GM19023 (cell line): ENCODE data around the gene TMC1.

Source experiments
- ATAC-seq: cut with Tn5 transposase; IDR thresholded peaks from one replicate; pipeline ENCODE4 v1.9.1; 2021; ENCODE audit warnings: mild to moderate bottlenecking, moderate library complexity; ENCODE audit not compliant: unreplicated experiment

Gene TMC1

DNA sequence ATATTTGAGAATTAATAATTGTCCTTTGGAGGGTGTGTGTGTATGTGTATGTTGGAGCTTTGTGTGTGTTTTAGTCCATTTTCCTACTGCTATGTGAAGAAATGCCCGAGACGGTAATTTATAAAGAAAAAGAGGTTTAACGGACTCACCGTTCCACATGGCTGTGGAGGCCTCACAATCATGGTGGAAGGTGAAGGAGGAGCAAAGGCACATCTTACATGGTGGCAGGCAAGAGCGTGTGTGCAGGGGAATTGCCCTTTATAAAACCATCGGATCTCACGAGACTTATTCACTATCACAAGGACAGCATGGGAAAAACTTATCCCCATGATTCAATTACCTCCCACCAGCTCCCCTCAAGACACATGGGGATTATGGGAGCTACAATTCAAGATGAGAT, 44.1 kb downstream of the TMC1 start:
- no peak for ATAC-seq

DNA sequence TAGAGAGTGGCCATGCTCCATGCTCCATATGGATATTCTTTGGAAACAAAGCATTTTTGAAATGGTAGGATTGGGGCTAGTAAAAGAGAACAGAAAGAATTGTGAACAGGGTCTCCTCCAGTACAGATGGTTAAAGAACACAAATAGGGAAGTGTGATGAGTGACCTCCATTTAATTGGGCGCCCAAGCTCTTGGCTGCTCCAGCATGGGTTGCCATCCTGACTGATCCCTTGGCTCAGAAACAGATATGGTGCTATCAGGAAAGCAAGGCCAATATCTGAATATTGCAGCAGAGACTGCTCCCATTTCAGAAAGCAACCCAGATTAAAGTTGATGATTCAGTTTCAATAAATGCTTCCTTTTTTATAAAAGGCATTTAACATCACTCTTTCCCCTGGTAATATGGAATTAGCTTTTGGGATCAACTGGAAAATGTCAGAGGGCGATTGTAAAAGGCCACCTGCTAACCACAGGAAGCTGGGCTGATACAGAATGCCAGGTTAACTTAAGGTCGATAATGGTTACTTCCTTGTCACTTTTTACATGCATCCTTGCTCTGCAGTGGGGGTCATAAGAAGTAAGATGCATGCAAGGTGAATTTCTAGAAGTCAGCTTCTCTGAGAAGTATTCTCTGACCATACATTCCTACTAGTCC, 52.9 kb downstream of the TMC1 start:
- ATAC-seq = no peak

- ATAC-seq = no peak
Observed at GRCh38 chr9:72575666-72576065, 54.3 kb downstream of the TMC1 start.

GRCh38 chr9:72576087-72576486, 54.7 kb downstream of the TMC1 start:
- no peak for ATAC-seq

- no peak for ATAC-seq
Observed at GRCh38 chr9:72577212-72577753, 55.9 kb downstream of the TMC1 start.

GRCh38 chr9:72579190-72579589, 57.8 kb downstream of the TMC1 start:
- no peak for ATAC-seq

DNA sequence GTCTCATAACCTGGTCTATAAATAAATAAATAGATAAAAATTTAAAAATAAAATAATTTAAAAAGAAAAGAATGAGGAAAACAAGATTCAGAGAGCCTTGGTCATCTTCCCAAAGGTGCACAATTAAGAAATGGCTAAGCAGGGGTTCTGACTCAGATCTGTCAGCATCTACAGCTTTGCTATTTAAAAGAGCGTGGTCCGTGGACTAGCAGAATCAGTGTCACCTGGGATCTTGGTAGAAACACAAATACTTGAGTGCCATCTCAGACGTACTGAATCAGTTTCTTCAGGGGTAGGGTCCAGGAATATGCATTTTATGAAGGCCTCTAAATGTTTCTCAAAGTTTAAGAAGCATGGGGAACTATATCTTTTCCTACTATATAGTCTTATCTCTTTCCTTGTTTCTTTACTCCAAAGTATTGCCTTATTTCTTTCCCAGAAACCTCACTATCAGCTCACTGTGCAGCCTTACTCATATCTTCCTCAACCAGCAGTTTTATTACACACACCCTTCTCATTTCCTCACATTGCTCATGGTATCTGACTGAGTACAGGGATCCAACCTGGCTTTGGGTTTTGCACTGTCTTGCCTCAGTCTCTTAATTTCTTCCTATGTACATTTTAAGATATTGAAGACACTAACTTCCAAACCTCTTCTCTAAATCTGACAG, 58.6 kb downstream of the TMC1 start:
- no peak for ATAC-seq

DNA sequence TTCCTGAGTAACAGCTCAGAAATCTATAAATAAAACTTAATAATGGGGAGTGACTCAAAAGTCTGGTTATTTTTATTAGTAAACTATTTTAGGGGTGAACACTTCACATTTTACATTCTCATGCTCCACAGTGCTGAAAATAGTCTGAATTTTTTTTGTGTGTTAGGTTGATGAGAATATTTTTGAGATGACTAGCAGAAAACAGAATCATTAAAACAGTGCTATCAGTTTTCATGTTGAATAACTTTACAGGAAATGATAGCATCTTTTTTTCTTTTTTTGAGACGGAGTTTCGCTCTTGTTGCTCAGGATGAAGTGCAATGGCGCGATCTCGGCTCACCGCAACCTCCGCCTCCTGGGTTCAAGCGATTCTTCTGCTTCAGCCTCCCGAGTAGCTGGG, 60.3 kb downstream of the TMC1 start:
- ATAC-seq = no peak

- no peak for ATAC-seq
Observed at GRCh38 chr9:72583370-72583769, 62.0 kb downstream of the TMC1 start.

DNA sequence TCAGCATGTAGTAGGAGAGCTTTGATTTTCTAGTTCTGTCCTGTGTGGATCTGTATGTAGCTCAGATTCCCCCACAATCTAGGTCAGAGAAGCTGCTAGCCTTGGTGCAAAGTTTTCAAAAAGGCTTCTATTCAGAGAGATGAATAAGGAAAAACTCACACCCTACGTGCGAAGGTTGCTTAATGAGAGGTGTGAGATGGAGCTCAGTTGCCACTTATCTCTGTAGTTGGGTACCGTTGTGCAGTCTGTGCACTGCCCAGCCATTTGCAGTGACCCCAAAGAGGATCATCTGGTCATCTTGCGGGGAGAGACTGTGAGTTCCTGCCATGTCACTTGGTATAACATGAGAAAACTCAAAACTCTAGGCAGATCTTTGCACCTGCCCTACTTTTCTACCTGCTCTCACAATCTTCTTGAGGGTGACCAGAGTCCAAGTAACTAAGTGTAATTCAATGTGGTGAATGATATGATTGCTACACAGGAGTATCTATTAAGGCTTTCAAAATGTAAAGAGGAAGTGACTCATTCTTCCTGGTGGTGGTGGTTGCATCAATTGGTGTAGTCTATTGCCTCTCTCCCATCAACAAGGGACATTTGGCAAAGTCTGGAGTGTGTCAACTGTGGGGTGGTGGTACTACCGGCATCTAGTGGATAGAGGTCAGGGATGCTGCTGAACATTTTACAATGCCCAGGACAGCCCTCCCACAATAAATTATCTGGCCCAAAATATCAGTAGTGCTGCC, 65.2 kb downstream of the TMC1 start:
- no peak for ATAC-seq

- ATAC-seq = no peak
Observed at GRCh38 chr9:72588336-72588735, 66.9 kb downstream of the TMC1 start.

GRCh38 chr9:72589667-72590521, 68.5 kb downstream of the TMC1 start:
- no peak for ATAC-seq

GRCh38 chr9:72590824-72591223, 69.4 kb downstream of the TMC1 start:
- no peak for ATAC-seq

GRCh38 chr9:72592502-72593403, 71.3 kb downstream of the TMC1 start:
- ATAC-seq = peak; percentile 79

GRCh38 chr9:72596451-72597180, 75.2 kb downstream of the TMC1 start:
- ATAC-seq = no peak

- ATAC-seq = no peak
Observed at GRCh38 chr9:72597181-72597517, 75.7 kb downstream of the TMC1 start.

- ATAC-seq = no peak
Observed at GRCh38 chr9:72597601-72598000, 76.2 kb downstream of the TMC1 start.

DNA sequence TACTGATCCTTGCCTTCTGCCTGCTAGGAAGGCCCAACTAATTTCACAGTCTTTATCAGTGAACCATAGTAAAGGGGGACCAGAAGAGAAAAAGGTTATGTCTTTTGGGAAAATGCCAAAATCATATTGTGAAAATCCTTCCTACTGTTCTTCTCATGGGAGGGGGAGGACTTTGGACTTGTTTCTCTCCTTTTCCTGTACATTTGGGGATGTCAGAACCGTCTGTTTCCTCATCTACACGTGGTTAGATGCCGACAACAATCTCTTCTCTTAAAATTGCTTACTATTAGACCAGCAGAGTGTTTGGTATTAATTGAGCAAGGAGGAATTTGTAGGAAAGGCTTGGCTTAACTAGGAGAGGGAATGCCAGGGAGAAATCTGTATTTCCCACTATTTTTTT, 77.2 kb downstream of the TMC1 start:
- ATAC-seq = no peak

DNA sequence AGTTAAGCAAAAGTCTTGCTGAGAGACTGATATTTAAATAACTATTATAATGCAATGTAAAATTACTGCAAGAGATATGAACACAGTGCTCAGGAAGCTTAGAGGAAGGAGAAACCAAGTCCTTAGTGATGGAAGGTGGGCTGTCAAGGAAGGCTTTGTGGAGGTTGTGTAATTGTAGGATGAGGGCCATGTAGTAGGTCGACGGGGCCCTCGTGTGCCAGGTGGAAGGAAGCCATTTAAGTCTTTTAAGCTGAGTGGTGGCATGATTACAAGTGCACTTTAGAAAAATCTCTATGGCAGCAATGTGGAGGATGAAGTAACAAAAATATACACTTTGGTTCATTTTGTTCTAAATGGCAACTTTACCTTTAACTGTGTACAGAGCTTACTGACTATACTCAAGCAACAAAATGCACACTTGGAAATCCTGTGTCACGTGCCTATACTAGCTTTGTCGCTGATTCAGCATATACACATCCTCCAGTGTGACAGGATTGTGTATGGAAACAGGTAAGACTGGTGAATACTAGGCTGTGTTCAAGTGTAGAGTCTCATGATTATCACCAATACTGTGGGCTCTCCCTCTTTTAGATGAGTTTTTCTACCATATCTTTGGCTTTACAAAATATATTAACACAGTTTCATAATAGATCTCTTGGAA, 78.6 kb downstream of the TMC1 start:
- ATAC-seq = no peak
